ENCODE measurements around the gene MYH9.
A peak's percentile ranks its signal among the peaks of the same experiment; 100 is the strongest.

MYH9 gene

DNA sequence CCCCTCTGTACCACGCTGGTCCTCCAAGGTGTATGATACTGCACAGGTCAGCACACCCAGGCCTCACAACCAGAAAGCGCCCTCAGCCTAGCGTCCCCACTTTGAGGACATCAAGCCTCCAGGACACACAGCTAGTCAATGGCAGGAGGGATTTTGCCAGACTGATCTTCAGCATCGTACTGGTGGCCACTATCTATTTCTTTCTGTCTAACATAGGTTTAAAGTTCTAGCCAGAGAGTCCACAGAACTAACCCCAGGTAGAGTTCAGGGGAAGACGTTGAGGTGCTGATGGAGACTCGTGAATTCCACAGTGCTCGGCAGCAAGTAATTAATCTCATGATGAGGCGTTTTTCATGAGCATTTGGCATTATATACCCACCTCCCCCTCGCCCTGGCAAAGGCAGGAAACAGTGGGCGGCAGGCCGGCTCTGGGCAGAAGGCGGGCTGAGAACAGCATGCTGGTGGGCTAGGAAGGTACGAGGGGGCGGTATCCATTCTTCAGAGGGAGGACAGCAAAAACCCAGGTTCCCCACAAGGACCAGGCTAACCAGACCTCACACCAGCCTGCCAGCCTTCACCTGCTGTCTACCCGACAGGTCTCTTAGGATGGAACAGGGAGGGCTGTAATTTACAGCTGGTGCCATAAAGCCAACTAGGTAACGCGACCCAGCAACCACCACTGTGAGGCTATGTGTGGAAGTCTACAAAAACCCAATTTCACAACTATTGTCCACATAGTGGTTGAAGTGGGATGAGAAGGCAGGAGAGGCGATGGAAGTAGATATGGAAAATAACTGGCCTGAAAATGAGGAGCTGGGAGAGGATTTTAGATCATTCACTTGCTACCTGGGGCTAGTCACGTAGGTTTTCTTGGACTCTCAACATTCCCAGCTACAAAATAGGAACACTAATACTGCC lies 18.5 kb downstream of the MYH9 start:
- DNase-seq (ENCODE audit: low read depth in 2 of 2, low spot score in 1 of 2): no peak

DNA sequence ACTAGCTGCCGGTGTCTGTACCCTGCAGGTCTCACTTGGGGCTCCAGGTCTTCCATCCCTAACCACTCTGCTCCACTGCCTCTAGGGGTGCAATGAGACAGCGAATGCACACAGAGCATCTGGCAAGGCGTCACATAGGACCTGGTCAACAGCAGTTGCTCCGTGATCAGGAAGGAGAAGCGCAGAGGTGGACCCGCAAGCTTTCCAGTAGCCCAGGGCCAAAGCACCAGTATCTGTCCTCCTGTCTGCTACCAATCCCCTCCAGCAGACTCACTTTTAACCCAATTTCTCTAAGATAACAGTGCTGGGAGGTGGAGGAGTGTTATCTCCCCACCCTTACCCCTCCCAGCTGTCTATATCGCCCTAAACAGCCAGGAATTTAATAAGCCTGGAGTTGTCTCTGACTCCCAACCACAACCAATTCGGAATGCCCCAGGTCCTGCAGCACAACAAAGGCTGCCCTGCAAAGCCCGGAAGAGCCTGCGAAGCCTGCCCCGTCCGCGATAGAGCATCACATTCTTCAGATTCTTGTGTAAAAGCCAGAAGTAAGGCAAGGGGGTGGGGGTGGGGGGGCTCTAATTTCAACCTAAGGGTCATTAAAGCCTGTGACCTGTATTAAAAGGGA lies 19.3 kb downstream of the MYH9 start:
- no peak for DNase-seq (ENCODE audit: low read depth in 2 of 2, low spot score in 1 of 2)

DNA sequence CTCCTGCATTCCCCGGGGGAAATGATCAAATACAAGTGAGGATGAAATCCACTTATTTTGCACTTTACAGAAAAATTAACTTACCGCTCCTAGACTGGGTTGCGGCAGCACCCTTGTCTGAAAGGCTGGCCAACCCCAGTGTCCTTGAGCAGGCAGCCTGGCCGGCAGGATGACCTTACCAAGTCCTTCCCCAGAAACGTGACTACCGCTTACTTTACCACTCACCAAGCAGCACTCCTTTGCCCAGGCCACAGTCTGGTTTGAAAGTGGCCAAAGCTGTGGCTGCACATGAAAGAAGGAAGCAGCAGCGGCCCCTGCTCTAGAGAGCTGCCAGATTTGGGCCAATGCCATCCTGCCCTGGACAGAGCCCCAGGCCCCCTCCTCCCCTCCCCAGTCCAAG lies 20.3 kb downstream of the MYH9 start:
- DNase-seq (ENCODE audit: low read depth in 2 of 2, low spot score in 1 of 2): no peak

DNA sequence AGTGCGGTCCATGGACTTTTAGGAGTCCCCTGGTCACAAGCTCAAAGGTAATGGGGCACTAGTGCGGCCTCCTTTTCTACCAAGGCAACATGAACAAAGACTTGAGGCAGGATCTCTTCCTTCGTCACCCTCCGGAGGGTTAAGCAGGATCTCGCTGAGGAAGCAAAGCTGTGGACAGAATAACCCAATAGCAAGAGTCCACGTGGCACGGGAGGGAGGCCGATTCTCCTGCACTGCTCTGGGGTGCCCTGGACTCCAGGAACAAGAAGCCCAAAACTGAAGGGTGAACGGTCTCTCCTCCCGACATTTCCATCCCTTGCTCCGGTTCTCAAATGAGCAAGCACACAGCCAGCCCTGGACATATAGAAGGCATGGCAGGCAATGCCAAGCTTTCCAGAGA lies 20.7 kb downstream of the MYH9 start:
- DNase-seq (ENCODE audit: low read depth in 2 of 2, low spot score in 1 of 2): no peak

DNA sequence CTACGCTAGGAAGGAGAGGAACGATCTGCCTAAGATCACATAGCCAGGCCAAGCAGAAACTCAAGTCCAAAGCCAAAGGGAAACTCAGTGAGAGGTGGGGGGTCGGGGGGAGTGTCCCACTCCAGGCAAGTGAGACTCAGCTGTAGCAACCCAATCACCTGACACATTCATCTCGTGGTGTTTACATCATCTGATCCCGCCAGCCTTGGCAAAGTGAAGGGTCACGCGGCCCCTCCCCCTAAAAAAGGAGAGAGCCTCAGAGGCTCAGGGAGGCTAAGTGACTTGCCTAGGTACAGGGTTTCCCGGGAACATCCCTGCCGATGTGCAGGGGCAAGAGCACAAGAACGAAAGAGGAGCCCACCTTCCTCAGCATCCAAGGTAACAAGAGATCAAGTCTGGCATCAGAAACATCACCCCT lies 21.5 kb downstream of the MYH9 start:
- no peak for DNase-seq (ENCODE audit: low read depth in 2 of 2, low spot score in 1 of 2)

DNA sequence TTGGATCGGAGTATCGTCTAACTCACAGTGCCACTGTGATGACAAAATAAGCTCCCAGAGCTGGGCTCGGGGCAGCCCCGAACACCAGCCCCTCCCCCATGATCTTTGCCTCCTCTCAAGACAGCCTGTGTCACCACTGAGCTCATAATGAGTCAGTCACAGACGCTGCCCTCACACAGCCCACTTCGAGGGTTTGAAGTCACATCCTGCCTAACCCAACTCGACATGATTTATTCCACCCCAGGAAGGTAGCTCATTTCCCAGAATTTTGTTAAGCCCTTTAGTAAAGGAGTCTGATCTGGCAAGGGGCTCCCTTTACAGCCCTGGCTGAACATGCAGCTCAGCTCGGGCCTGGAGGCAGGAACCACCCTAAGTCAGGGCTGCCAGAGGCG lies 22.8 kb downstream of the MYH9 start:
- peak; percentile 65 to 76 for DNase-seq (ENCODE audit: low read depth in 2 of 2, low spot score in 1 of 2)

DNA sequence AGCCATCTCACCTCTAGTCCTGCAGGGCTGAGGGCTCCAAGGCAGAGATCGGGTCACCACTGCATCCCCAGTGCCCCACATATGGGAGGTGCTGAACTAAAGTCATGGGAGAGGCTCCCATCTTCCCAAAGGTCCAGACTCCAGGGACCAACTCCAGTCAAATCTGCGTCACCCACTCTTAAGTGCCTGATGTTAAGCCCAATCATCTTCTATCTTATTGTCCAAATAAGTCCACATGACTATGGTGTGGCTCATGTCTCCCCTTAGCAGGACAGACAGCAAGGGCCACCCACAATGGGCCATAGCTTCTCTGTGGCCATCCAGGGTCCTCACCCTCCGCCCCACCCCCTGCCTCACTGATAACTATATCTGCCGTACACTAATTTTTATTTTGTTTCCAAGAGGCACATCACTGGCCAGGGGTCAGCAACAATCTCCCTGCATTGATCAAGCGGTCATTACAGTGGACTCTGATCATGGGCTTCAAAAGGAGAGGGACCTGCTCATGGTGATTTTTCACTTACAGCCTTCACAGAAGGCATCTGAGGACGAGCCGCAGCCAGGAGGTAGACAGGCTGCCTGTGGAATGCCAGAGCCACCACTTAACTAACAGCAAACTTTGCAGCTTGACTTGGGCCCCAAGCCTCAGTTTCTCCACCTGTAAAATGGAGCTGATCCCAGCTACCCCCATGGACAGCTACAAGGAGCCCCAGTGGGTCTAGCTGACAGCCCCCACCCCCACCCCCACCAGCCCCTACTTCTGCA lies 23.3 kb downstream of the MYH9 start:
- DNase-seq (ENCODE audit: low read depth in 2 of 2, low spot score in 1 of 2): no peak

DNA sequence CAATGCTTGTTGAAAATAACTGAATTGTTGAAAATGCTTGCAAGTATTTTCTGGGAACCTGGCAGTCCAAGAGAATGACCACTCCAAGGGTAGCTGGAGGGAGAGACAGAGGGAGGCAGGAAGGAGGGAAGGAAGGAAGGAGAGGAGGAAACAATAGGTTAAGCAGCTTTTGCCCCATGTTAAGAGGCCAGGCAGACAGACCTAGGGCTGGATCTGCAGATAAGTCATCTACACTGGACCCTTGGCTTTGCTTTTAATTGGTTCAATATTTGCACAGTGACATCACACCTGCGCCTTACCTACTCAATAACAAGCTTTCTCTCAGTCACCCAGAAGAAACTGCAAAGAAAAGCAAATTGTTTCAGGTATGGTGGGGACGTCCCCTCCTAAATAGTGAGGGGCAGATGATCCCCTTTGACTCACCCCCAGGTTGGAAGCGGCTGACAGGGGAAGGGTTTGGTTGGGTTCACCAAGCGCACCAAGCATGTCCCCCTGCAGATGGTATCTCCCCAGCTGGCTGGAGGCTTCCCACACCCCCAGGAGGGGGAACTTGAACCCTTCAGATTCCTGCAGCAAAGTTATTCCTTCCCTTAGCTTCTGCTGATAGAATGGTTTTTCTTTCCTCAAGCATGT lies 24.3 kb downstream of the MYH9 start:
- no peak for DNase-seq (ENCODE audit: low read depth in 2 of 2, low spot score in 1 of 2)

DNA sequence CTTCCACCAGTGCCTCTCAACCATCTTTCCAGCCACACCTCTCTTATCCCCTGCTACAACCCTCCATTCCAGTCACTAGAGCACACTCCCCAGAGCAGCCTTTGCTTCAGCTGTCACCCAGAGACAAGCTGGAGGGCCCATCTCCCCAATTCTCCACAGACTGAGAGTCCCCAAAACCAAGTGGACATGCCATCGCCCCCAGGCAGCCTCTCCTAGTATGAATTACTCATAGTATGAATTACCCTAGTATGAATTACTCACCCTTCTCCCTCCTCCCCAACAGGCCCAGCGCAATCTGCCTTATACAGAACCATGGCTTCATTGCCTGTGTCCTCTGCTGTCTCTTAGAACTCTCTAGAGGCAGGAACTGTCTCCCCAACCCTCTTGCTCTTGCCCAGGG lies 24.8 kb downstream of the MYH9 start:
- no peak for DNase-seq (ENCODE audit: low read depth in 2 of 2, low spot score in 1 of 2)

DNA sequence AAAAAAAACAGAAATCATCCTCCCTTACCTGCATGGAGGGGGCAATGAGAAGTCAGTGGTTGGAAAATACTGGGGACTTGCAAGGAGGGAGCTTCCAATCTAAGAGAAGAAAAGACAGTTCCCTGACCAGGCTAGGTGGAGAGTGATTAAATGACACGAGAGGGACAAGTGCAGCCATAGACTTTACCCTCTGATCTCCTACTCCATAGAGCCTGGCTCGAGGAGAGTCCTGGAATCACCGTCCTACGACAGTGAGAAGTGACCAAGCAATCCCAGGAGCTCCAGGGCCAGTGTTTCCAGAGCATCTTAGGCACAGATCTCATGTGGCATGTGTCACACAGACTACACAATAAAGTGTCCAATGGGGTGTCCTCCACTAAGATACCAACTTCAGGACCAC lies 25.7 kb downstream of the MYH9 start:
- DNase-seq (ENCODE audit: low read depth in 2 of 2, low spot score in 1 of 2): no peak

DNA sequence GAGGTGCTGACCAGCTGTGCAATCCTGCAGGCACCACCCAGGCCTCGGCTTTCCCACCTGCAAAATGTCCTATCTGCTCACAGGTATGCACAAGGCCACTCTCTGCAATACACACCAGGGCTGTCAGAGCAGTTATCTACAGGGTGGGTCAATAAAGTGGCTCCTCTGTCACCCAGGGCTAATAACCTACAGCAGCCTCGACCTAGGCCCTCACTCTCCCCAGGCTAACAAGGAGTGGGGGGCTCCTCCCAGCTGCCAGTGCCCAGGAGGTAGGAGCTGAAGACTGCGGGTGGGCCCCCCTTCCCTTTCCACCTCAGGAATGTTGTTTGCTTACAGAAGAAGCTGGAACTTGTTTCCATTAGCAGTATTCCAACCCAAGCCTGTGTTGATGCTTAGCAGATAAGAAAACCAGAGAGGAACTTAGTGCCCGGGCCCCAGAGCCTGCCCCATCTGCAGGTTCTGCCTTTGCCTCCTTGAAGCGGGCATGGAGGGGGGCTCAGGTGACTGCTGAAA lies 26.8 kb downstream of the MYH9 start:
- no peak for DNase-seq (ENCODE audit: low read depth in 2 of 2, low spot score in 1 of 2)

DNA sequence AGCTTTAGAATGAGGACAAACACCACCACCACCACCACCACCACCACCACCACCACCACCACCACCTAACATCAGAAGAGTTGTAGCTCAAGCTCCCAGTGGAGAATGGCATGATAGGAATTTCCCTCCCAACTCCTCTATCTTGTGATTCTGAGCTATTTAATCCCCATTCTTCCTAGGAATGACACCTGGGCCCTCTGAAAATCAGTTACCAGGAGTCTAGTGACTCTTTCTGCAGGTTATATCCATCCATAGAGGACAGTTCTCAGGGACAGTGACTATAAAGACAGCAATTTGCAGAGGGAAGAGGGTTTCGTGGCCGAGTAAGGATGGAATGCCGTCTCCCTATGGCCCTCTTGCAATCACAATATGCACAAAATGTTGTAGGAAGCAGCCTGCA lies 27.8 kb downstream of the MYH9 start:
- DNase-seq (ENCODE audit: low read depth in 2 of 2, low spot score in 1 of 2): no peak

DNA sequence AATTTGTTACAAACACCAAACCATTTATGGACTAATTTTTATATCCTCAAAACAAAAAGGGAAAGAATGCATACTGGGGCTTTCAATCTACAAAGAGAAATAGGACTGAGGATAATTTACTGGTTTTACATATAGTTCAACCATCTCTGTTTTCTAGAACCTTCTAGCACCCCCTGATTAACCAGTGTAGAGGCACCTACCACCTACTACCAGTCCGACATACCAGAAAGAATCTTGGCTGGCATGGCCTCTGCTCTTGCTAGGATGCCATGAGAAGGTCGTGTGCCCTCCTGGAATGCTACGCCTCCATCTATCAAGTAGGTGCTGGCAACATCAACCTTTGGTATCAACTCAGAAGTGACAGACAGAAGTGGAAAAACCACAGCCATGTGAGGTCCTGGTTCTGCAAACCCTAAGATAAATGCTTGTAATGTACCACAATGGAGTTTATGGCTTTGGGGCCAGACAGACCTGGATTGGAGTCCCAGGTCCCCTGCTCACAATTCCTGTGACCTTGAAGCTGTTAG lies 28.2 kb downstream of the MYH9 start:
- no peak for DNase-seq (ENCODE audit: low read depth in 2 of 2, low spot score in 1 of 2)

DNA sequence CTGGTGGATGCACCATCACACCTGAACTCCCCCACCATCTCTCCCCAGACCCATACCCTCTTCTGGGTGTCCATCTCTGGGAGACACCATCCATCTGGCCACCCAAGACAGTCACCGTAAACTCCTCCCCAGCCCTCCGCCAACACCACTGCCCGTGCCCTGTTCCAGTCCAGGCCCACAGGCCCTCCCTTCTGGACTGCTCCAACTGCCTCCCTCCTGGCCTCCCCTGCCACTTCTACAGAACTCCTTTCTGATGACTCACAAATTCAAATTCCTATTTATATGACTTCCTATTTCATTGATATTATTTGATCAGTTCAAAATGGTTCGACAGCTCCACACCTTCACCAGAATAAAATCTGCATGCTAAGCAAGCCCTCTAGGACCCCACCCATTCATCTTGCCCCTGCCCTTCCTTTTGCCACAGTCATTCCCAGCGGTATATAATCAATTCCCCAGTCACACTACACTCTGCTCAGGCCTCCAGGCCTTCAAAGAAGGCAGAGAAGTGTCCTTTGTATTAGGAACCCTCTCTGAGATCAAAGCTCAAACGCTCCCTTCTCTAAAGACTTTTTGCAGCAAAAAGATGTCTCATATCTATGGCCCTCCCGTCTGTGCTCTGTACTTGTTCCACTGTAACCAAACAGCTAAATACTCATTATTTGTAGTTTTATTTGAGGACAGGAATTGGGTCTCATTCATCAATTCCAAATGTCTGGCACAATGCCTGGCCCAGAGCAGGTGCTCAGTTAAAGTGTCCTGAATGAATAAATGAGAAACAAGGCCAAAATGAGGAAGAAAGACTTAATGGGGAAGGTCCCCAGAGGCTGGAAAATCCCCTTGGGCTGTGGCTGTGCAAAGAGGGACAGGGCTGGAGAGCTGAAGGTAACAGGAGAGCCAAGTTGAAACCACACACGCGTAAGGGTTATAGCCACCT lies 29.0 kb downstream of the MYH9 start:
- DNase-seq (ENCODE audit: low read depth in 2 of 2, low spot score in 1 of 2): no peak

DNA sequence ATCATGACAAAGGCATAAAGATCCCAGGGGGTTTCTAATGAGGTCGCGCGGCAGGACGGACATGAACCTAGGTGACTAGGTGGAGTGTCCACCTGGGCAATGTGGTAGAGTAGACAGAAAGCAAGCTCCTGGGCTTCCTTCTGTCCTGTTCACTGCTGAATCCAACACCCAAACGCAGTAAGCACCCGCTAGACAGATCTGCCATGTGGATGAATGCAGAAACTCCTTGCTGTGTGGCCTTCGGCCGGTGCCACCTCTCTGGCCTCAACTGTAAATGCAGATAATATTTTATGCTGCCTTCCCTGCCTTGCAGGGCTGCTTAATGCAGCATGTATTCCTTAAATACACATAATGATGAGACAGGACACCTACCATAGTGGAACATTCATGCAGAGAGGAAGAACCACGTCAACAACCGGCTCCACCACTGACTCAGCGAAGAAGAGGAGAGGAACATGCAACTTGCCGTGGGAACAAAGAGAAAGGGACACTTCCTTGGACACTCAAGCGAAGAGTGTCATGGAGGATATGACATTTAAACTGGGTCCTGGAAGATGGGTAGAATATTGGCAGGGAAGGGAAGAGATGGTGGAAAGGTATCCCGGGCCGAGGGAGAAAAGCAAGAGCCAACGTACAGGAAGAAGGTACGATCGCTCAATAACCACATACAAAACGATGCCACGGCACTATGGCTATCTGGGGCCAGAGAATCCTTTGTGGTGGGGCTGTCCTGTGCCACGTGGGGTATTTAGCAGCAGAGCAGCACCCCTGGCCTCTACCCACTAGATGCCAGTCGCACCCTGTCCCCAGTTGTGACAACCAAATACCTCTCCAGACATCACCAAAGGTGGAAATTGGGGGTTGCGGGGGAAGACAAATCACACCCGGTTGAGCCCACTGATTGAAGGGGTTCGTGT lies 30.8 kb downstream of the MYH9 start:
- DNase-seq (ENCODE audit: low read depth in 2 of 2, low spot score in 1 of 2): no peak

DNA sequence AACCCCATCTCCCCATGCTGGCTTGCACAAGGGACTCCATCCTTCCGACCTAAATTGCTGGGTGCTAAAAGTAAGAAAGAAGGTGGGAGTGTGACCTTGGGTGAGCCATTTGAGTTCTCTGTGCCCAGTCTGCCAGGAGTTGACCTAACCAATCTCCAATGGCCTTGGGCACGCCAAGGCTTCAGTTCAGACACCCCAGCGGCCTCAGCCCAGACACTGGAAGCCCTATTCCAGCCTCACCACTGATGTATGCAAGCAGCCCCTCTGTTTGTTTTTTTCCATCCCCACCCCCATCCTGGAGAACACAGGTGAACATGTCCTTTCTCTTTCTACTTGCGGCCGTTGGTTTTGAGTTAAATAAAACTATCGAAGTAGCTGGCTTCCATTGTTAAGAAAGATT lies 31.9 kb downstream of the MYH9 start:
- no peak for DNase-seq (ENCODE audit: low read depth in 2 of 2, low spot score in 1 of 2)

DNA sequence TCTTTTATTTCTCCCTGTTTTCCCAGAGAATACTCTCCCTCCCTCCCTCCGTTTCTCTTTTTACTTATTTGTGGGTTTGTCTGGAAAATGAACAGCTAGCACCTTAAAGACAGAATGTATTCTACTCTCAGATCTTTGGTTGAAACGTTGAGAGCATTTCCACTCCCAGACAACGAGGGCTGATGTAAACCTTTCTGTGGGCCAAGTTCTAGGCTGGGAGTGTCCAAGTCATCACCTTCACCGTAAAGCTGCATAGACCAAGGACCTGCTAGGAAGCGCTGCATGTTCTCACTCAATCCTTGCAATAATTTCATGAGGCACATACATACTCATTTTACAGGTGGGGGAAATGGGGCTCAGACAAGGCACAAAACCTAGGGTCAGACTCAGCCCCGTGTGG lies 32.4 kb downstream of the MYH9 start:
- no peak for DNase-seq (ENCODE audit: low read depth in 2 of 2, low spot score in 1 of 2)

DNA sequence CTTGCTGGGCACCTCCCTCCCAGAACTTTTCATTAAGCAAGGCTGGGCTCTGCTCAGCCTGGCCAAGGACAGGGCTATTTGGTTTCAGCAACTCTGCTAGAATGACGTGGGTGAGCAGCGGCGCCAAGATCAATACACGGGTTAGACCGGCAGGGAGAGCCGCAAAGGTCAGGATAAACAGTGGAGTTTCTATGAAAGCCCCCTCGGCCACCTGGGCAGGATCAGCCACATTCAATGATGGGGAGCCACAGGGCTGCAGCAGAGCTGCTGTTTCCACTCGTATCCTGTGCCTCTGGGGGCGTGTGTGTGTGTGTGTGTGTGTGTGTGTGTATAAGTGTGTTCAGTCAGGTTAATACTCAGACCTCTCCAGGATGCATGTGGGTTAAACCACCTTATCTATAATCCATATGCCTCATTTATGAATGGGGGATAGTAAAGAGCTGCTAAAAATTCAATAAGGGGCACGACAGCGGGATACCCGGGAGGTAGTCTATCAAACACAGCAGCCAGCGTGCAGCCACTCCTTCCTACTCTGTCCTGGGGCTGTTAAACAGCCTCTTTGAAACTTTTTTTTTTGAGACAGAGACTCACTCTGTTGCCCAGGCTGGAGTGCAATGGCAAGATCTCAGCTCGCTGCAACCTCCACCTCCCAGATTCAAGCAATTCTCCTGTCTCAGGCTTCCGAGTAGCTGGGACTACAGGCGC lies 34.8 kb downstream of the MYH9 start:
- no peak for DNase-seq (ENCODE audit: low read depth in 2 of 2, low spot score in 1 of 2)
